ENCODE data around the gene ADAMTSL4. TPM values are rescaled to one million over a fixed set of nuclear protein-coding genes. Genes with fewer than 3 reads are reported as not detected.
A peak's percentile ranks its signal among the peaks of the same experiment; 100 is the strongest.

Gene ADAMTSL4
- total and polyA plus RNA-seq, 9 of the 15 experiments (the other 6 are each of a cell fraction or from before 2014, with no cell fraction given): 12.7 to 212 (median 35.6) TPM

DNA sequence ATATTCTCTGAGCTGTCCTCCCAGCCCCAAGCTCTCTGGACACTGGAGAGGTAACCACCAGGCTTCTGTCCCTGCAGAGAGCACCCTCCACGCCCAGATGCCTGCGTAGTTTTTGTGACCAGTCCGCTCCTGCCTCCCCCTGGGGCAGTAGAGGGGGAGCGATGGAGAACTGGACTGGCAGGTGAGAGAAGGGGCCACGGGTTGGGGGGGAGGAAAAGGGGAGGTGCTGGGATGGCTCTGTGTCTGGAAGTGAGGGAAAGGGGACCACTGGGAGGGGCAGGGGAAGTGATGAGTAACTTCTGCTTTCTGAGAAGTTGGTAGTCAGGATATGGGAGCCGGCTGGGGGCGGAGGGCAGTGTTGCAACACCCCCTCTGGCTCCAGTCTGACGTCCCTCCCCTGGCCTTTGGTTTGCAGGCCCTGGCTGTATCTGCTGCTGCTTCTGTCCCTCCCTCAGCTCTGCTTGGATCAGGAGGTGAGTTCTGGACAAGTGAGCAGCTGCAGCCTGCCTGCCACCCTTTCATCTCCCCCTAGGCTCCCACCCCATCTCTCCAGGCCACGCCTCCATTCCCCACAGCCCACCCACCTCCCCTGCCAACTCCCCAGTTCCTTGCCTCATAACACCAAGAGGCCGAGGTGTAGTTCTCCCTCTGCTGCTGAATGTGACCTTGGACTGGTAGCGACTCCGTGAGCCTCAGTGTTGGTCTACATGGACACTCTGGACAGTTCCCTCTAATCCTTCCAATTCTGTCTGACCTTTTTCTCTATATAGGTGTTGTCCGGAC is 3.1 kb downstream of the ADAMTSL4 start (continued):
- TF ChIP-seq GMEB1 (CRISPR knock-in tag; IDR thresholded peaks at IDR 0.05) (no peak), ETV6 (IDR thresholded peaks at IDR 0.05; ENCODE audit: borderline replicate concordance in 1 of 2, low read depth in 2 of 2, low read length in 1 of 2) (no peak; a peak in 1 of 4 replicates), ETV6 (CRISPR knock-in tag; IDR thresholded peaks at IDR 0.05; ENCODE audit: borderline replicate concordance) (no peak), POU5F1 (IDR thresholded peaks at IDR 0.05; ENCODE audit: borderline replicate concordance, low read depth, low read length, partially characterized antibody) (no peak), TBL1XR1 (IDR thresholded peaks at IDR 0.05; ENCODE audit: low read length in 2 of 2) (no peak), POLR2H (tag; IDR thresholded peaks at IDR 0.05; ENCODE audit: low read depth) (no peak), PTBP1 (IDR thresholded peaks at IDR 0.05; ENCODE audit: low read depth, low read length) (no peak), ZNF146 (CRISPR knock-in tag; IDR thresholded peaks at IDR 0.05; ENCODE audit: unreplicated experiment) (no peak), ARID3B (CRISPR knock-in tag; IDR thresholded peaks at IDR 0.05; ENCODE audit: borderline replicate concordance) (no peak), CXXC5 (CRISPR knock-in tag; IDR thresholded peaks at IDR 0.05) (peak; percentile 52; the same call in 1 of the 2 replicates), ZC3H11A (IDR thresholded peaks at IDR 0.05; ENCODE audit: low read depth, low read length) (no peak), TAF9B (IDR thresholded peaks at IDR 0.05; ENCODE audit: partially characterized antibody) (no peak), TSC22D4 (tag; IDR thresholded peaks at IDR 0.05) (no peak)

Data from K562 (cell line).